Measurements from ENCODE around the gene KHDC3L.

DNA sequence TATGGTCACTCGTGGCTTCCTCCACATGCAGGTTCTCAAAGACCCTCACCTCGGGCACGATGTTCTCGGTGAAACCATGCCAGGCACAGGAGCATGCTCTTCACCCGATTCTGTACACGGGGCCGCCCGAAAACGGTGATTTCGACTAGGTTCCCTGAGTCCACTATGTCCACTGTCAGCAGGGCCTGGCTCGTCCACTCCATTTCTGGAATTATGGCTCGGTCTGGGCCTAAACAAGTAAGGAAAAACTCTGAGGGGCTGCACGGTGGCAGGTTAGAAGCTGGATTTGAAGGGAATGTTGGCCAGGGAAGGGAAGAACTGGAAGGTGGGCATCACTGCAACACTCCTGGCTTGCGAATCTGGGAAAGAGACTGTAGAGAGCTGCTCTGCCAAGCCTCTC is 6.7 kb downstream of the KHDC3L start:
- TF ChIP-seq POLR2A (IDR thresholded peaks at IDR 0.05; ENCODE audit: low read depth): no peak
- TF ChIP-seq, protein P1, sequence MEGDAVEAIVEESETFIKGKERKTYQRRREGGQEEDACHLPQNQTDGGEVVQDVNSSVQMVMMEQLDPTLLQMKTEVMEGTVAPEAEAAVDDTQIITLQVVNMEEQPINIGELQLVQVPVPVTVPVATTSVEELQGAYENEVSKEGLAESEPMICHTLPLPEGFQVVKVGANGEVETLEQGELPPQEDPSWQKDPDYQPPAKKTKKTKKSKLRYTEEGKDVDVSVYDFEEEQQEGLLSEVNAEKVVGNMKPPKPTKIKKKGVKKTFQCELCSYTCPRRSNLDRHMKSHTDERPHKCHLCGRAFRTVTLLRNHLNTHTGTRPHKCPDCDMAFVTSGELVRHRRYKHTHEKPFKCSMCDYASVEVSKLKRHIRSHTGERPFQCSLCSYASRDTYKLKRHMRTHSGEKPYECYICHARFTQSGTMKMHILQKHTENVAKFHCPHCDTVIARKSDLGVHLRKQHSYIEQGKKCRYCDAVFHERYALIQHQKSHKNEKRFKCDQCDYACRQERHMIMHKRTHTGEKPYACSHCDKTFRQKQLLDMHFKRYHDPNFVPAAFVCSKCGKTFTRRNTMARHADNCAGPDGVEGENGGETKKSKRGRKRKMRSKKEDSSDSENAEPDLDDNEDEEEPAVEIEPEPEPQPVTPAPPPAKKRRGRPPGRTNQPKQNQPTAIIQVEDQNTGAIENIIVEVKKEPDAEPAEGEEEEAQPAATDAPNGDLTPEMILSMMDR (IDR thresholded peaks at IDR 0.05): no peak

Data from esophagus muscularis mucosa (tissue), 3 donors.